Measurements from ENCODE around the gene PDGFD.

The PDGFD gene

DNA sequence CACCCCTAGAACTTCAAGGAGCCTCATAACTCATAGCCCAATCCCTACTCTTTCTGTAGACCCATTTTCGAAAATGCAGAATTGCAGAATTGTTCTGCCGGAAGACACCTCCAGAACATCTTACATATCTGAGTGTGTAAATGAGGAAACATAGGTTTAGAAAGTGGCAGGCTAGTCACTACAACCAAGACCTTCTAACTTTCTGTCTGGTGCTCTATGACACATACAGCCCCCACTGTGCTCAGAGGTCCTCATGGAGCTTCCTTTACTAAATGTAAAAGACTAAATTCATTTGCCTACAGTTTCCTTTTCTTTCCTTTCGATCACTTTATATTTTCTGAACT lies 259.7 kb downstream of the PDGFD start:
- DNase-seq, result no peak

- DNase-seq, result no peak
These were observed 260.2 kb downstream of the PDGFD start for GRCh38 chr11:103903621-103904323.

DNA sequence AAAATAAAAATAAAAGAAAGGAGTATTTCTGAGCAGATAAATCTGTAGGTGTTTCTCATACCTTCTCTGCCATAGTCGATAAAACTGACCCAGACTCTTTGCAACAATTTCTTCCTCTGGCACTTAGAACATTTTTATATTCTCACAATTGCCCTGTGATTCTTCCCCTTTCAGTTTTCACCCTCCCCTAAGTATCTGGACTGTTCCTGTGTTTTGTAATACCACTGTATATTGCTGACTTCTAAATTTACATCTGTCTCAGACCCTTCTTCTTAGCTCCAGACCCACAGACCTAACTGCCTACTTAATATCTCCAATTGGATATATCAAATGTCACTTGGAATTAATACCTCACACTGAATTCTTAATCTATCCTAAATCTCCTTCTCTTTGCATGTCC lies 261.0 kb downstream of the PDGFD start:
- no peak for DNase-seq

- DNase-seq, result no peak
These were observed 262.3 kb downstream of the PDGFD start for GRCh38 chr11:103901656-103902055.

DNA sequence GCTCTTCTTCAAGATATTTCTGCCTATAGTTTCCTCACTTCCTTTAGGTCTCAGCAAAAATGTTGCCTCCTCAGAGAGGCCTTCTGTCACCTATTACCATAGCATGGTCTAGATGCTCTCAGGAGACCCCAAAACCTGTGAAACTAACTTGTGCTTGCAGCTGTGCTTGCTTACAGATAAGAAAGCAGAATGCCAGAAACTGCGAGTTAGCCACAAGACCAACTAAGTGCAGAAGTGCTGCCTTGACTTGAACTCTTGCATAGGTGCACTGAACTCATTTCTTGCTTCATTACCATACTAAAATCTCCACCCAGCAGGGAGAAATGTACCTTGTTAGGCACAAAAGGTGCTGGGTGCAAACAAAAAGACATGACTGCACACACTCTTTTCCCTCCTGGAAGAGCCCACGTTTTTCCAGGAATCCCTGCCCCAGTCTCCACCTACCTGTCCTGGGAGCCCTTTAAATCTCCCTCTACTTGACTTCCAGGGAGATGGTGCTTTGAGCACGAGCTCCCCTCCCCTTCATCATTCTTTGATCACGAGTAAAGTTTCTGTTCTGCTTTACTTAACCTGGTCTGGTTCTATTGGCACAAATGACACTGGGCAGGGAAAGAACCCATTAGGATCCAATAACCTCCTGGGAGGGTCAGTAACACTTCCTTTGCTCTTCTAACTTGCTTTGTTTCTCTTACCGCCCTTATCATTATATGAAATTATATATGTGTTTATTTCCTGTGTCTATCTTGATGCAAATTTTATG lies 265.2 kb downstream of the PDGFD start:
- DNase-seq, result no peak

DNA sequence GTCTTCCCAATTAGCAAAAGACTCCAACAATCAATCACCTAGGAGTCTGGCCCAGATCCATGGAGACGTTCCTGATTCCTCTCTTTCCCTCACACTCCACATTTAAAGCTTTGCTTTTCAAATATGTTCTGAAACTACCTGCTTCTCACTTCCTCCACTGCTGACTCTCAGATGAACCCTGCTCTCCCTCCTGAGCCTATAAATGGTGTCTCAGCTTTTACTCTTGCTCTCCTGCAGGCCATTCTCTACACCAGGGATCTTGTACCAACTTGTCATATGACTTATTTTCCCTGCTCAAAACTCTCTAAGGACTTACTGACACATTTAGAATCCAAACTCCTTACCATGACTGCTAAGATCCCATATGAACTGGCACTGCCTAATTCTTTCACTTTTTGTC lies 265.9 kb downstream of the PDGFD start:
- DNase-seq, result no peak

GRCh38 chr11:103897160-103897936 lies 266.6 kb downstream of the PDGFD start:
- no peak for DNase-seq

DNA sequence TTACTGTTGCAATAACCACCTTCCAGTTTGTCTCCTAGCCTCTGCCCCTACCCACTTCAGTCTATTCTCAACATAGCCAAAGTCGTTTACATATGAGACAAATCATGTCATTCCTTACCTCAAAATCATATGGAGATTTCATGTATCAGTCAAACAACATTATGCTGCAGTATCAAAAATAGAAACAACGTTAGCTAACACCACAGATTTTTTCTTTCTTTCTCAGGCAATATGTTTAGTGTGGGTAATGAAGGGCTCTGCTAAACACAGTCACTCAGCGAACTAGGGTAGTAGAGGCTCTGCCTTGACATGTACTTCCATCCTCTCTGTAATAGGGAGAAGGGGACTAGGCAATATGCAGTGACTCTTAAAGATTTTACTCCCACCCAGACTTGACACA lies 268.8 kb downstream of the PDGFD start:
- no peak for DNase-seq

- no peak for DNase-seq
These were observed 269.3 kb downstream of the PDGFD start for GRCh38 chr11:103894673-103895072.

DNA sequence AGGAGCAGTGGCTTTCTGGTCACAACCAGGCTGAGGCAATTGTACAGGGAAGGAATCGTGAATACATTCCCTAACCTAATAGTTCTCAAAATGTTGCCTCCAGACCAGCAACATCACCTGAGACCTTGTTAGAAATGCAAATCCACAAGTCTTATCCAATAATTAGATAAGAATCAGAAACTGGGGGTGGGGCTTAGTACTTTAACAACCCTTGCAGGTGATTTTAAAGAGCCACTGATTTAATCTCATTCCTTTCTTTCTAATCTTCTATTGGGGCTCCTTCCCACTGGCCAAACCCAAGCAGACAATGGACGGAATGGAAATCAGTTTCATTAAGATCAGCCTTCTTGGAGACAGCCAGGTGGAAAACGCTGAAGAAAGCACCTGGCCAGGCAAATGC lies 269.9 kb downstream of the PDGFD start:
- DNase-seq, result no peak

DNA sequence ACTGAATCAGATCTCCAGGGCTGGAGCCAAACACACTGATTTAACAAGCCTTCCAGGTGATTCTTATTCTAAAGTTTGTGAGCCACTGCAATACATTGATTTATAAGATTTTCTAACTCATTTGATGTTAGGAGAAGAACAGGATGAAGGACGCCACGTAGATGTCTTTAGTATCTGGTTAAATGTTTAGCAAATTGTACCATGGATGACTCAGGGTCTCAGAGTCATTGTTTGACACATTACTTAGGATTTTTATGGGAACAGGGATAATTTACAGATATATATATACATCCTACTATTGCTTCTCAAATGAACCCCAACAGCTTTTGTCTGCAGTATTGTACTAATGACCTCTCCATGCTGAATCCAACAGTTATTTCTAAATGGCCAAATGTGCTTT lies 270.6 kb downstream of the PDGFD start:
- DNase-seq, result no peak

GRCh38 chr11:103892603-103893002 lies 271.3 kb downstream of the PDGFD start:
- no peak for DNase-seq

GRCh38 chr11:103890654-103891053 lies 273.3 kb downstream of the PDGFD start:
- no peak for DNase-seq

DNA sequence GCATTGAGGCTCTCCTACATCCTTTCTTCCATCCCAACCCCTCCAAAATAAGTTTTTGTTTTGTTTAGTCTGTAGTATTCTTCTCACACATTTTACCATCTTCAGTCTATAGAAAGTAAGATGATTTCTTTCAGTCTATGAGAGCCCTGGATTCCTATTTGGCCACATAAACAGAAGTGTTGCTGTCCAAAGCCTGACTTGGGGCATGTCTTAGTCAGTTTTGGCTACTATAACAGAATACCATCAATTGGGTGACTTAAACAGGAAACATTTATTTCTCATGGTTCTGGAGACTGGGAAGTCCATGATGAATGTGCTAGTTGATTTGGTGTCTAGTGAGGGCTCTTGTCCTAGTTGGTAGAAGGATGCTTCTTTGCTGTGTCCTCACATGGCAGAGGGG lies 274.3 kb downstream of the PDGFD start:
- no peak for DNase-seq

- no peak for DNase-seq
These were observed 275.4 kb downstream of the PDGFD start for GRCh38 chr11:103888541-103888951.

- no peak for DNase-seq
These were observed 276.8 kb downstream of the PDGFD start for GRCh38 chr11:103887001-103887658.

- DNase-seq, result no peak
These were observed 280.1 kb downstream of the PDGFD start for GRCh38 chr11:103883856-103884255.

DNA sequence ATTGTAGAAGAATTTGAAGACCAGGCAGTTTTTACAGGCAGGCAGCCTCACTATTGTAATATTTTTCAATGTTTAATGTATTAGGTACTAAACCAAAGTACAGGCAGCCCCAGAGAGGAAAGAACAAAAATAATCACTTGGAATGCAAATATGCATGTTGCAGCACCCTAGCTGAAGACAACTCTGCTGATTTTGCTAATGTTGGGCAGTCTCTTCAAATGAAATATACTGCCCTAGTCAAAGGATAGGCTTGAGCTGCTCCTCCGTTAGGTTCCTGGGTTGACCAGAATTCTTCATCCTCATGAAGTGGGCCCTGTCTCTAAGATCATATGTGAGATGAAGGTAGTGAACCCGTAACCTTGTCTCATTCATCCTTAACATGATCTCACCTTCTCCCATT lies 280.7 kb downstream of the PDGFD start:
- no peak for DNase-seq

- no peak for DNase-seq
These were observed 282.4 kb downstream of the PDGFD start for GRCh38 chr11:103881584-103881983.

- DNase-seq, result no peak
These were observed 283.0 kb downstream of the PDGFD start for GRCh38 chr11:103880968-103881367.

- DNase-seq, result no peak
These were observed 285.3 kb downstream of the PDGFD start for GRCh38 chr11:103878646-103879045.

GRCh38 chr11:103877221-103877620 lies 286.7 kb downstream of the PDGFD start:
- DNase-seq, result no peak

GRCh38 chr11:103875855-103876510 lies 288.0 kb downstream of the PDGFD start:
- DNase-seq, result no peak

All from NCI-H446 treated with DMSO at 0.1 percent for 48 hours (cell line).